Measurements from ENCODE around the gene PCDHGB6.
A peak's percentile ranks its signal among the peaks of the same experiment; 100 is the strongest.
"Not testable (repeated sequence)": the region's sequence is repeated elsewhere in the genome, so short reads cannot be mapped to it uniquely, and the experiment has no call there.

The PCDHGB6 gene

GRCh38 chr5:141389153-141390042 lies 18.4 kb upstream of the PCDHGB6 start:
- DNase-seq = no peak

GRCh38 chr5:141392429-141393198 lies 15.2 kb upstream of the PCDHGB6 start, which contains the start of gene PCDHGA8:
PCDHGA8 (plus strand) TSS chr5:141392633; CDS start chr5:141392814, 181 bp downstream.
- no peak for DNase-seq

GRCh38 chr5:141393267-141393666 lies 14.6 kb upstream of the PCDHGB6 start:
- no peak for DNase-seq

- not testable (repeated sequence) for DNase-seq
These were observed 13.2 kb upstream of the PCDHGB6 start for GRCh38 chr5:141394401-141395187.

GRCh38 chr5:141397756-141398551 lies 9.9 kb upstream of the PCDHGB6 start, which contains the start of gene PCDHGB5:
PCDHGB5 (plus strand) TSS chr5:141397947; CDS start chr5:141398128, 181 bp downstream.
- not testable (repeated sequence) for DNase-seq

GRCh38 chr5:141398608-141399007 lies 9.2 kb upstream of the PCDHGB6 start:
- DNase-seq = no peak

GRCh38 chr5:141399555-141400258 lies 8.1 kb upstream of the PCDHGB6 start:
- DNase-seq = no peak

- DNase-seq = no peak
These were observed 5.1 kb upstream of the PCDHGB6 start, which contains the start of gene PCDHGA9 for GRCh38 chr5:141402553-141403243. PCDHGA9 (plus strand) TSS chr5:141402778; CDS start chr5:141402953, 175 bp downstream.

- no peak for DNase-seq
These were observed 4.4 kb upstream of the PCDHGB6 start for GRCh38 chr5:141403387-141403786.

- DNase-seq = no peak
These were observed 1.9 kb downstream of the PCDHGB6 start for GRCh38 chr5:141409598-141410306.

GRCh38 chr5:141411575-141411974 lies 3.8 kb downstream of the PCDHGB6 start:
- DNase-seq = no peak

- peak; percentile 53 for DNase-seq
These were observed 5.2 kb downstream of the PCDHGB6 start, which contains the start of gene PCDHGA10 for GRCh38 chr5:141412854-141413539. PCDHGA10 (plus strand) TSS chr5:141412987; CDS start chr5:141413176, 189 bp downstream.

- DNase-seq = no peak
These were observed 5.8 kb downstream of the PCDHGB6 start for GRCh38 chr5:141413540-141414069.

GRCh38 chr5:141414548-141415274 lies 6.9 kb downstream of the PCDHGB6 start:
- DNase-seq = not testable (repeated sequence)

- DNase-seq = not testable (repeated sequence)
These were observed 7.4 kb downstream of the PCDHGB6 start for GRCh38 chr5:141415275-141415618.

GRCh38 chr5:141417494-141418172 lies 9.8 kb downstream of the PCDHGB6 start, which contains the start of gene PCDHGB7:
PCDHGB7 (plus strand) TSS chr5:141417677; CDS start chr5:141417860, 183 bp downstream.
- DNase-seq = peak; percentile 17

Measured in activated T-cell treated with anti-CD3 and anti-CD28 coated beads for 4 hours (primary cell).